ENCODE measurements around the gene FMO1.
A peak's percentile ranks its signal among the peaks of the same experiment; 100 is the strongest.
"Not testable (repeated sequence)": the region's sequence is repeated elsewhere in the genome, so short reads cannot be mapped to it uniquely, and the experiment has no call there.

FMO1 gene, protein sequence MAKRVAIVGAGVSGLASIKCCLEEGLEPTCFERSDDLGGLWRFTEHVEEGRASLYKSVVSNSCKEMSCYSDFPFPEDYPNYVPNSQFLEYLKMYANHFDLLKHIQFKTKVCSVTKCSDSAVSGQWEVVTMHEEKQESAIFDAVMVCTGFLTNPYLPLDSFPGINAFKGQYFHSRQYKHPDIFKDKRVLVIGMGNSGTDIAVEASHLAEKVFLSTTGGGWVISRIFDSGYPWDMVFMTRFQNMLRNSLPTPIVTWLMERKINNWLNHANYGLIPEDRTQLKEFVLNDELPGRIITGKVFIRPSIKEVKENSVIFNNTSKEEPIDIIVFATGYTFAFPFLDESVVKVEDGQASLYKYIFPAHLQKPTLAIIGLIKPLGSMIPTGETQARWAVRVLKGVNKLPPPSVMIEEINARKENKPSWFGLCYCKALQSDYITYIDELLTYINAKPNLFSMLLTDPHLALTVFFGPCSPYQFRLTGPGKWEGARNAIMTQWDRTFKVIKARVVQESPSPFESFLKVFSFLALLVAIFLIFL

DNA sequence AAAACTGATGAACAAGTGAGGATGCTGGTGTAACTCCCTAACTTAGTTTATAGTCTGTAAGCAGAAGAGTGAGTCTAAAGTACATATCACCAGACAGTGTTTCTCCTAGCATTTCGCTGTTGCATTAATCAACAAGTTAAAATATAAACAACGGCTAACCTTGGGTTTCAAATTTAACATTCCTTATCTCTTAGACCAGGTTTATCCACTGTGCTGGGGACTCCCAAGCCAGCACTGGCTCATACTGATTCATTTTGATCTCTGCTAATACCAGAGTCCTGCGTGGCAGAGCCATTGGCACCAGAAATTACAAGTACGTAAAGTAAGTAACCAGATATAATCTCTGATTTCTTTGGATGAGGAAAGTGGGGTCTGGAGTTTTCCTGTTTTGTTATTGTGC is at the start of gene FMO1:
TSS of gene FMO1 (plus strand) at position 193 of the 400 bp plus-strand sequence. CDS start 9,594 bp downstream, outside the sequence.
- no peak for DNase-seq

DNA sequence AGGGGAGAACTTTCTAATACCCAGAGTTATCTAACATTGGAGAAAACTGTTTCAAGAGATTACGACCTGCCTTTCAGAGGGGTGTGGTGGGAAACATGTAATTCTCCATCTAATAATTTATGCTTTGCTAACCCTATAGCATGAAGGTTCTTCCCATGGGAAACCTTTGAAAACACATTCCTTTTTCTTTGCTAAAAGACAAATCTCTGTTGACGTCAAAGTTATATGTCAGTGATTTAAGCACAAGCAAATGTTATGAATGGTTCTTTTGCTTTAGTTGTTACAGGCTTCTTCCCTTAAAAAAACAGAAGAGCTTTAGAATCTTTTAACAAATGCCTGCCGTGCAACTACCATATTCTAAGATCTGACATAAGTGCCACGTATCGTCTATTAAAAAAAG is 44.0 kb upstream of the FMO1 start:
- DNase-seq, result no peak

DNA sequence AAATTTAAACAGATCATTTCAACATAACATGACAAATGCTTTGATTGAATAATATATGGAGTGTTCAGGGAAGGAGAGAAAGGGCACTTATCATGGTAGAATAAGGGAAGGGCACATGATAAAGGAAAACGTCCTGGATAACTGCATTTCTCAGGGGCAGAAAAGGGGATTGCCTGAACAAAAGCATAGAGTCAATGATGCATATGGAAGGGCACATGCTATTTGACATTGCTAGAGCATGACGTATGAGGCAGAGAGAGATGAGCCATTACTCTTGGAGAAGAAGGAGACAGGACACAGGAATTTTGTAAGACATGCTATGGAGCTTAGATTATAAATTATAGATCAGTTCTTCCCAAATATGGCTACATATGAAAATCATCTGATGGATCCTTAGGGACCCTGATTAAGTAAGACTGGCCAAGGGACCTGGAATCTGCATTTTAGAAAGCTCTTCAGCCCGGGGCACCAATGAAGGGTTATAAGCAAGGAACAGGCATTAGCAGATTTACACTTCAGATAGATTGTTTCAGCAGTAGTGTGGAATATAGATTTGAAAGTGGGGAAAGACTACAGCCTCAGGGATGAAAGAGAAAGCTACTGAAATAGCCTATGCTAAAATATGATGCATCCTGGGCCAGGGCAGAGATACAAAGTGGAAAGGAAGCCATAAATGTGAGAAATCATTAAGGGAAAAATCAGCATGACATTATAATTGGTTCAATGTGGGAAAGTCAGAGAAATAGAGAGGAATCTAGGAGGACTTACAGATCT is 41.9 kb upstream of the FMO1 start:
- no peak for DNase-seq

DNA sequence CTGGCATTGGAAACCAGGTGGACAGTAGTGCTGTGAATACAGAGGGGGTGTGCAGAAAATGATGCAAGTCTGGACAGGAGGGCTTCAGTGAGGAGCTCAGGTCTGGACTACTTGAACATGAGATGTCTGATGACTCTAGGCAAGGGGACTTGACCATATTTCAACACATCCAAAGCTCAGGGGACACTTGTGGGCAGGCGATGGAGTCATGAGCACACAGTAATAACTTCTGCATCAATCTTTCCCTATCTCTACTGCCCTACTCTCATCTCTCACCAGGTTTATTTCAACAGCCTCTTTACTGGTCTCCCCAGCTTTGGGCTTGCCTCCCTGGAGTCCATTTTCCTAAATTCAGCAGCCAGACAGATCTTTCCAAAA is 41.3 kb upstream of the FMO1 start:
- no peak for DNase-seq

DNA sequence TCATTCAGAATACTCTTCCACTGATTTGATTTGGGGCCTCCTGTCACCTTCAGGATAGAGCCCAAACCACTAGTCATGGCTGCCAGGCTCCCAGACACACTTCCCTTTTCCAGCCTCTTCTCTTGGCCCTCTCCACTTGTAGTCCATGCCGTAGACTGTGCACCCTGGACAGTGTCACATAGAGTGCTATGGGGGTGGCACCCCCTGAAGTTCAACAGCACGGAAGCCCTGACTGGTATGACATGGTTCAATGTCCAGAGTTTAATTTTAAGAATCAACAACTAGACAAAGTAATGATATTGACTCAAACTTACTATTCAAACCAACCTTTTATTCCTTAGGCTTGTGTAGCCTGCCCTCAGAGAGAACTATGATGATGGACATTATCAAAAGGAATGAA is 40.9 kb upstream of the FMO1 start:
- no peak for DNase-seq

DNA sequence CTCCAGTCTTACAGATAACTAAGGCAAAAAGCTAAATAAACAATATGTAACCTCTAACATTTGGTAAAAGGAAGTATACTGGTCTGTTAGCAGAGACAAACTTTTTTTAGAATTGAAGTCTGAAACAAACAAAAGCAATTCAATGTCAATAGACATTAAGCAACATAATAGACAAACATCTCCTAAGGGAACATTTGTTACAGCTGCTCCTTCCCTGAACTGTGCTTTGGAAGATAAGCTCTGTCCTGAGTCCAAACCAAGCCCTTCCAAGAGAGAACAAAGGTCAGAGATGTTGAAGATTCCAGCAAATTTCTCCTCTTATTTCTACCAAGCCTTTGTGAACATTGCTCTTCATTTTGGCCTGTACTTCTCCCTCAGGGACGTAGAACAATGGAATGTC is 37.9 kb upstream of the FMO1 start:
- no peak for DNase-seq

DNA sequence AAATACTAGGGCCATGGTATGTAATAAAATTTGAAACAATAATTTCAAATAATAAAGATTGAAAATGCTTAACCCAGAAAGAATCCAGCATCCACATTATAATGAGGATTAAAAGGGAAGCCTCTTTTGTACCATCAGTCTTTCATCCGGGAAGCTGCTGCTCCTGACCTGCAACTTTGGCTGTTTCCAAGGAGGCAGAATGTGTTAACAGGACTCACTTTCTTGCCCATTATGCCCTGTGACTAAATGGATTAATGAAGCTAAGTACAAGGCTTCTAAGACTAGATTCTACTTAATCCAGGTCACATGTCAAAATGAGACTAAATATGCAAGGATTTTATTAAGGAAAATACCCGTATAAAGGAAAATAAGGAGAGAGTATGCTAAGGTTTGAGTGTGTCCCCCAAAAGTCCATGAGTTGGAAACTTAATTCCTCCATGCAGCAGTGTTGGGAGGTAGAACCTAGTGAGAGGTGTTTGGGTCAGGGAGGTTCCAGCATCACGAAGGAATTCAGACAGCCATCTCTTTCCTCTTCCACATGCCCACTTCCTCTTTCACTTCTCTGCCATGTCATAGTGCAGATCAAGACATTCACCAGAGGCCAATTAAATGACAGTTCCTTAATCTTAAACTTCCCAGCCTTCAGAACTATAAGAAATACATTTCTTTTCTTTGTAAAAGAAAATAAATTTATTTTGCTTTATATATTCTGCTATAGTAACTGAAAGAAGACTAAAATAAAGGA is 35.5 kb upstream of the FMO1 start:
- DNase-seq, result no peak

DNA sequence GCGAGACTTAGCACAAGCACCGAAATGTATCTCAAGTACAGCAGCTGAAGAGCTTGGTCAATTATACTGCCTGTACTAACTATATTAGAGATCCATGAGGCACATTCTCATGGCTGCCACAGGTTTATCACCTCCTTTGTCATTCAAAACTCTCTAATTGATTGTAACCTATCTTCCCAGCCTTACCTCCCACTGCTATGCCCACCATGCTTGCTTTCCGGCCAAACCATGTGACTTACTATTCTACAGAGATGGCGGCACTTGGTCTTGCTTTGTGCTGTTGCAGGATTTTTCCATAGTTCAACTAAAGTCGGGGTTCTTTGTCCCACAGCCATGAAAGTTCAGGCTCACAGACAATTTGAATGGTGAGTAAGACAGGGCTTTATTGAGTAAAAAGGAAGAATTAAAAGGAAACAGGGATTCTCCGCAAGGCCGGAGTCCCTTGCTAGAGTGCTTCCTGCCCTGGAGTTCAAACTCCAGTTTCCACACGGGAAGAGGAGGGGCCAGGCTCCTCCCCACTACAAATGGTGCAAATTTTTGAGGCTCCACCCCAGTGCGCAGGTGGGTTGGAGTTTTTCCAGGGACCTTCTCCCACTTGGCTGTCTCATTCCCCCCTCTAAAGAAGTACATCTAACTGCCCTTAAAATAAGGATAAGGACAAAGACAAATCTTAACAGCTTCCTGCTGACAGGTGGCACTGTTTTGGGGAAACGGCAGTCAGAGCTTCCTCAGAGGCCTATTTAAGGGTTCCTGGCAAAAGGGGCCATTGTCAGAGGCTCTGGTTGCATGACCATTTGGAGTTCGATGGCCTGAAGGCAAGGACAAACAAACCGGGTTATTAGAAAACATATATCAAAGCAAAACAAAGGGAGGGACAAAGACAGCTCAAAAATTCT is 34.5 kb upstream of the FMO1 start:
- DNase-seq, result no peak

DNA sequence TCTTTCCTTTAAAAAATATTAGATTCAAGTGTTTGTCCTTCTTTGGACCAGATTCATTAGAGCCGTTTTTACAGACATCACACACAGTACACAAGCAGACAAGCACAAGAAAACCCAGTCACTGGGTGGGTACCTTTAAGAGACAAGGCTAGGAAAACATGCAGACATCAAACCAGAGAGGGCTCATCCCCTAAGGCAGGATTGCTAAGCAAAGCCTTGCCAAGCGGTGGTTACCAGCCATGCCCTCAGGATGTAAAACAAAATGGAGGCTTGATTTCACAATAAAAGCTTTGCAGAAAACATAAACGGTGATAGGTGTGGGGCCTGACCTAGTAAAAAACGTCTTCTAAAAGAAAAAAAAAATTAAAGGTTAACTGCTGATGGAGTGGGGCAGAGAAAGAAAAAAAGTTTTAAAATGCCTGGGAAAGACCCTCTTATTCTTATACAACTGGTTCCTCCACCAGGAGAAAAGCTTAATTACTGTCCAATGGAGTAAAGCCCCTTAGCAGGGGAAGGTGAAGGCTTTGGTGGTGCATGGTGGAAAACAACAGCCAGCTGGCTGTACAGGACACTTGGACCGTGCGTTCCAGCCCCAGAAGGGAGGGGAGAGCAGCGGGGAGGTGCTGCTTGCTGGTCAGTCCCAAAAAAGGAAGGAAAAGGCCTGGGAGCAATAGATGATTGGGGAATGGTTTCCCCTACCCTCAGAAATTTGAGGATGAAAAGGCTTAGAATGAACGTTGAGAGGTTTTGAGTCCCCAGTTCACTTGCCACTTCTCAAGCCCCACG is 30.4 kb upstream of the FMO1 start:
- DNase-seq, result no peak

DNA sequence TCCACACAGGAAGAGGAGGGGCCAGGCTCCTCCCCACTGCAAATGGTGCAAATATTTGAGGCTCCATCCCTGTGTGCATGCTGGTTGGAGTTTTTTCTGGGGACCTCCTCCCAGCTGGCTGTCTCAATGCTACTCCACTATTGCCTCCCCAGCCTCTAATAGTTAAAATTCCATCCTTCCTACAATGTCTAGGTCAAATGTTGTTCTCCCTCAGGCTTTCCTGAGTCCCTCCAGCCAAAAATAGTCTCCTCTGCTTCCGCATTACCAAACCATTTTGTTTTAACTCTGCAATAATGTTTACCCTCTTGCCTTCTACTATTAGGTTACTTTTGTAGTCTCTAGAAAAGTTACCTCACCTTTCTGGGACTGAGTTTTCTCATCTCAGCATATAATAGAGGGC is 29.6 kb upstream of the FMO1 start:
- DNase-seq, result no peak

DNA sequence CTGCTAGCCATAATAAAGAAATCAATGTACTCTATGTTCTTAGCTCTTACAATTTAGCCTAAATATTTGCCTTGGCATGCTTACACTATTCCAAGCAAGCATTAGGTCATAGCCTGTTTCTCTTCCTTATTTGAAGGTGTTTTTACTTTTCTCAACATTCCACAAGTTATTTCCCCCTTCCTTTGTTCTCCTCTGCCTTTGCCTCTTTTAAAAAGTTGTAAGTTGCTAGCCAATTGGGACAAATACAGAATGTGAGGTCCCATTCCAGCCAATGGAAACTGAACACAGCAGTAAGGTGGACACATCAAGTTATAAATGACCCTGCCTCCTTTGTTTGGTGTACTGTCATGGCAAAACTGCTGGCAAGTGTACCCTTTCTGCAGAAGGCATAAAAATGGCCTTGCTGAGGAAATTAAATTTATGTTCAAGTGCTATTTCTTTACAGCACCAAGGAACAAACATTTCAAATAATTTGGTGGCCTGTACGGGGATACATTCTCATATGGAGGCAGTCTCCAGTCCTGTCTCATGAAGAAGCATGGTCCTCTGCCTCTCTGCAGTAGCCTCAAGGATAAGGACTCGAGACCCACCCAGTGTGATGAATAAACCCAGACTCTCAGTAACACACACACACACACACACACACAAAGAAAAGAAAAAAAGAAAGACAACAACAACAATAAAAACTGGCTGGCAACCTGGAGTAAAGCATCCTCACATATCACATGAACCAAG is 28.8 kb upstream of the FMO1 start:
- DNase-seq, result no peak

DNA sequence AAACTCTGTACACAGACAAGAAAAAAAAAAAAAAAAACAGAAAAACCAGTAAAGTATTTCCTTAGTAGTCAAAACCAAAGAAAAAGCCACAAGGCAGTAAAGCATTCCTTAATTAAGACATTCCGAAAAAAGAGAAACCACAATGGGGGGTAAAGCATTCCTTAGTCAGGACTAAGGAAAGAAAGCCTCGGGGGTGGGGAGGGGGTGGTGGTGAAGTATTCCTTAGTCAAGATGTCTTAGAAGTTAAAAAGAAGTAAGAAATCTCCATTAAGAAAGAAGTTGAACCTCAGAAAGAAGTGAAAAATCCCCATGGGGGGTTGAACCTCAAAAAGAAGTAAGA is 28.2 kb upstream of the FMO1 start:
- no peak for DNase-seq

DNA sequence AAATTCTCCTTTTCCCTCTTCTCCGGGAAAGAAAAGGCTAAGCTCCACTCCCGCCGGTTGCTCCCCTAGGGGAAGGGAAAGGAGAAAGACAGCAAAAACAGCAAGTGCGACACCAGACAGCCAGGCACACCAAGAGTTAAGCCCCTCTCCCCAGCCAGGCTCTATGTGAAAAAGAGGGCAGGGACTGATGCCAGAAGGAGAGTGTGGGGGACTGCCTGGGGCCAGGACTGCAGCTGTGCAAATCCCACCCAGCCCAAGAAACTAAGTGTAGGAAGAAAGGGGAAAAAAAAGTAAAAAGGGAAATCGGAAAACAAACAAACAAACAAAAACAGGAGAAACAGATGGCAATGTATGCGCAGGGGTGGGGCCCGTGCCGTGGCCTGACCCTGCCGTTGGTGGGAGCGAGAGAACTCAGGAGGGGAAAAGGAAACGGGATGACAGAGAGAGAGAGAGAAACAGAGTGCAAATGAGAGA is 27.7 kb upstream of the FMO1 start:
- DNase-seq, result no peak

DNA sequence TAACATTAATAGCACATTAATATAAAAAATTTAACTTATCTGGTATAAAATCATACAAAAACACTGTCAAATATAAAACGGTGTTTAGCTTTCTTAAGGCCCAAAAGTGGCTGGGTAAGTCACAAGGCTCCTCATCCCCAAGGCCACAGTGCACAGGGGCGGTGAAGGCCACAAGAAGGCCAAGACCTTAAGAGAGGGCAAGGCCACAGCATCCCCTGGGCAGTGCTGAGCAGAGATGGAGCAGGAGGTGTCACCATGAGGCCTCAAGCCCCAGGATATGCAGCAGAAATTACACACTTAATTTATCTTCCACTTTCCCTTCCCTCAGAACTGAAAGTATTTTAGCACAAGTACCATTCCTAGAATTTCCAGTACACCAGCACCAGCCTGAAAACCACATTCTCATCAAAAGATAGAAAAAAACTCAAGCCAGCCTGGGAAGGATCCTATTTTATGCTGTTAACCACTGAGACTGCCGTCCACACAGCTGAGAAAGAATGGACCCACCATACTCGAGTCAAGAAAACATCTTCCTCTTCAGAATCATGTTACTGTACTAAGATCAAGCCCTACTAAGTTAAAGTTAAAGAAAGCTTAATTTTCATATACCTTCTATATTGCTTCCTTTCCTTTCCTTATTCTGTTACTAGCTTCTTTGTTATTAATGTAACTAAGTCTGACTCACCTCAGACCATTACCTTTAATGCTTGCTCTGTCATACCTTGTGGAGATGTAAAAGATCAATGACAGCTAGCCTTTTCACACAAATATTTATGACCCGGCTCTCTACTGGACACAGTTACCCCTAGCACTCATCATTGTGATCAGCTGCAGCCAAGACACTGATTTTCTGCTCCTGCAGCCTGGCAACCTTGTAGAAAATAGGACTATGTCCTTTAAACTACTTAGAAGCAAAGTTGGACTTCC is 26.4 kb upstream of the FMO1 start:
- no peak for DNase-seq

DNA sequence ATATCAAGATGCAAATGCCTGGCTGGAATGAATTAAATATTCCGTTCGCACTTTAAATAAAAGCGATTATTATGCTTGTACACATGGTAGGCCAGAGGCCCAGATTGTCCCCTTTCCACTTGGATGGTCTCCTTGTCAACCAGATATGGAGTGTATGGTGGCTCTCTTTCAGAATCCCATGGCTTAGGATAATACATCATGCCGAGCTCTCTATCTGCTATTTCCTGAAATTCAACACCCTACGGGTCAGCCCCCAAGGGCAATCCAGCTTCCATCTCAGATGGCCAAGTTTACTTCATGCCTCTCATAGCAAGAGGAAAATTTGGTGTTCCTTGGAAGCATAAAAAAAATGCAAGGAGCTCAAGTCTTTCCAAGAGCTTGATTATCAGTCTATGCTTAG is 25.4 kb upstream of the FMO1 start:
- no peak for DNase-seq

DNA sequence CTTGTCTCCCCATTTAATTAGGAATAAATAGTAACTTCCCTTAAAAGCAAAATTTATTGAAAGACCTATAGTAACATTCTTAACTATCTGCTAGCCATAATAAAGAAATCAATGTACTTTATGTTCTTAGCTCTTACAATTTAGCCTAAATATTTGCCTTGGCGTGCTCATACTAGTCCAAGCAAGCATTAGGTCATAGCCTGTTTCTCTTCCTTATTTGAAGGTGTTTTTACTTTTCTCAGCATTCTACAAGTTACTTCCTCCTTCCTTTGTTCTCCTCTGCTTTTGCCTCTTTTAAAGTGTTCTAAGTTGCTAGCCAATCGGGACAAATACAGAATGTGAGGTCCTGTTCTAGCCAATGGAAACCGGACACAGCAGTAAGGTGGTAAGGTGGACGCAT is 24.0 kb upstream of the FMO1 start:
- DNase-seq, result not testable (repeated sequence)

DNA sequence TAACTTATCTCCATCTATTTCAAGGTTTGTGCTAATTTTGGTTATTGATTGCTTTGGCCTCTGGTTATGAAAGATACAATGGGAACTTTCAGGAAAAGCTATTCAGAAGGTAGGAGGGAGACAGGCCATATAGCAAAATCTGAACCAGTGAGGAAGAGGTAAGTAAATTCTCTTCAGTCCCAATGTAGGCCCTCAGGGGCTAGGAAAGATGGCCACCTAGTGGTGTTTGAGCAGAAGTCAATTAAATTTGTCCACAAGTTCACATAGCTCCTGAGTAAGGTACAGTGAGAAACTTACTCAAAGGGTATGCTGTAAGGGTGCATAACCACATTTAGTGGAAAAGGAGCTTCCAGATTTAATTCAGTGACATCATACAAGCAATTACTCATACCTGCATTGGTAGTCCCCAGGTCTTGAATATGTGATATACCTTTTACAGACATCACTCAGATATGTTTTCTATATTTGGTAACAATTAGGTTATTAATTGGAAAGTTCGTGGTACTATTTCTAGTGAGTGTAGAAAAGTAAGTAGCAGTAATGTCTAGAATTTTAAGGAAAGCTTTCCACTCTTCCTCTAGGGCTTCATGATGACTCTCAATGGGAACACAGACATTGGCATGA is 21.4 kb upstream of the FMO1 start:
- peak; percentile 43 for DNase-seq

DNA sequence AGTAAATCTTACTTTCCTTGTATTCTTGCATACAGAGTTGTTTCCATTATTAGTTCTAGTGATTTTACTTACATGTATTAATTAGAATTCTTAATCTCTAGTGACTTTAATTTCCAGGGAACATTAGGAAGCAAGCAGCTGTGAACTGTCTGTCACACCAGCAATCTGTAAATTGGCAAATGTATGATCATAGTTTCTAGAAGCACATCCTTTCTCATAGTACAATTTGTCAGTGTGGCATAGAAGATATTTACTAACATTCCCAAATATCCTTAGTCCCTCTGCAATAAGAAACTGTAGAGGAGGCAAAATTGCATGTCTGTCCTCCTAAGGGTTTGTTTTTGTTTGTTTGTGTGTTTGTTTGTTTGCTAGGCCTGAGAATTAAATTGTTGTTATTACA is 17.0 kb upstream of the FMO1 start:
- DNase-seq, result no peak

DNA sequence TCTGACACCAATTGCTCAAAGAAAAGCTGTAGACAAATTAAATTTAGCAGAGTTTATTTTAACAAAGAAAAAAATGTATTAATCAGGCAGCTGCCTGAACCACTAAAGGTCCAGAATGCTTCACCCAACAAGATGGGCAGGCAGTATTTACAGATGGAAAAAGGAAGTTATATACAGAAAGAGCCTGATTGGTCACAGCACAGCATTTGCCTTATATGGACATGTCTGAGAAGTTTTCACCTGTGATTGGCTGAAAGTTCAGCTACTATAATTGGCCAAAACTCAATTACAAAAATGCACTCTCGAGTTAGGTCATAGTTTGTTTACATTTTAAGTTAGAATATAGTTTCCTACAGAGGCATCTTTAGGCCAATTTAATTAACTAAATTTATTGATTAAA is 15.1 kb upstream of the FMO1 start:
- no peak for DNase-seq
